ENCODE data around the gene RAD23B. TPM values are rescaled to one million over a fixed set of nuclear protein-coding genes. Genes with fewer than 3 reads are reported as not detected.

The RAD23B gene
- total RNA-seq = 100 to 1,000 TPM; 111 TPM

- POLR2A ChIA-PET = interaction anchor here (0.8 to 1.1 kb wide), 3 partner anchors 23 to 110 kb away, joined by 3 to 5 read pairs (median 4); no protein-coding TSS in a partner anchor
These were observed at the start of gene RAD23B for GRCh38 chr9:107282759-107283622. Gene RAD23B, plus strand, starts transcription at chr9:107283279. Its CDS starts 351 bp downstream, at chr9:107283630.

GRCh38 chr9:107235765-107236442, 47.2 kb upstream of the RAD23B start:
- peaks cover 11% of the 10 kb centered on the region for H3K27me3 Mint-ChIP-seq
- POLR2A ChIA-PET = no interaction called here
- intact Hi-C loops (cut with micrococcal nuclease) = no loop called here
- H3K4me1 Mint-ChIP-seq (ENCODE audit: low read depth) = peaks cover 7% of the 10 kb centered on the region
- H3K4me3 Mint-ChIP-seq = no peak overlapping the region
- CTCF ChIA-PET = interaction anchor here (0.7 kb wide), 1 partner anchor 106 kb away, joined by 3 read pairs; no protein-coding TSS in a partner anchor
- H3K9me3 Mint-ChIP-seq = no peaks in the 10 kb centered on the region
- H3K36me3 Mint-ChIP-seq = no peaks in the 10 kb centered on the region
- no peak overlapping the region for H3K27ac Mint-ChIP-seq
- no peak for DNase-seq

More at GRCh38 chr9:107282759-107283622, at the start of gene RAD23B:
- intact Hi-C loops (cut with micrococcal nuclease) = loop anchor here (1.0 to 5.0 kb wide), 9 partner anchors 16 to 1829 kb away; partner anchors contain the start of genes ABITRAM, CTNNAL1 and ELP1
- H3K27ac Mint-ChIP-seq = peak within 1 kb of the TSS; percentile 95
- peaks cover 41% of the 10 kb centered on the region for H3K4me1 Mint-ChIP-seq (ENCODE audit: low read depth)
- no peaks in the 10 kb centered on the region for H3K27me3 Mint-ChIP-seq
- H3K9me3 Mint-ChIP-seq = no peaks in the 10 kb centered on the region
- DNase-seq = peak; percentile 99
- peaks cover 20% of the 10 kb centered on the region for H3K36me3 Mint-ChIP-seq
- H3K4me3 Mint-ChIP-seq = peak within 1 kb of the TSS; percentile 96
- CTCF ChIA-PET = interaction anchor here (1.0 to 3.0 kb wide), 2 partner anchors 16 to 58 kb away, joined by 4 to 17 read pairs; no protein-coding TSS in a partner anchor

DNA sequence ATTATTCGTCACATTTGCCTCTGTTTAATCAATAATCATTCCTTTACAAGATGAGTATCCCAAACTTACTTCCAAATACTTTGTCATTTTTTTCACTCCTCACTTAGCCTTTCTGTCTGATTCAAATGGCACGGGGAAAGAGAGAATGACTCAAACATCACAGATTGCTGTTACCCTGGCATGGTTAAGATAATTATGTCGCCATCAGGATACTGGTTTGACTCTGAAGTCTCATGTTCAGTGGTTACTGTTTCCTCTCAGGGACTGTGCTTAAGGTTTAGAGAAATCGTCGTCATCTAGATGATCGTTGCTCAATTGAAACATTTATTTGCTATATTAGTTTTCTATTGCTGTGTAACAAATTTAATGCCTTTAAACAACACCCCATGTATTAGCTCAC, 45.2 kb upstream of the RAD23B start:
- H3K36me3 Mint-ChIP-seq = no peaks in the 10 kb centered on the region
- CTCF ChIA-PET = interaction anchor here (3.2 kb wide), 1 partner anchor 103 kb away, joined by 30 read pairs; no protein-coding TSS in a partner anchor
- H3K4me1 Mint-ChIP-seq (ENCODE audit: low read depth) = peaks cover 13% of the 10 kb centered on the region
- POLR2A ChIA-PET = no interaction called here
- H3K27me3 Mint-ChIP-seq = peaks cover 1% of the 10 kb centered on the region
- H3K4me3 Mint-ChIP-seq = no peak overlapping the region
- H3K9me3 Mint-ChIP-seq = no peaks in the 10 kb centered on the region
- DNase-seq = no peak
- intact Hi-C loops (cut with micrococcal nuclease) = no loop called here
- H3K27ac Mint-ChIP-seq = no peak overlapping the region

DNA sequence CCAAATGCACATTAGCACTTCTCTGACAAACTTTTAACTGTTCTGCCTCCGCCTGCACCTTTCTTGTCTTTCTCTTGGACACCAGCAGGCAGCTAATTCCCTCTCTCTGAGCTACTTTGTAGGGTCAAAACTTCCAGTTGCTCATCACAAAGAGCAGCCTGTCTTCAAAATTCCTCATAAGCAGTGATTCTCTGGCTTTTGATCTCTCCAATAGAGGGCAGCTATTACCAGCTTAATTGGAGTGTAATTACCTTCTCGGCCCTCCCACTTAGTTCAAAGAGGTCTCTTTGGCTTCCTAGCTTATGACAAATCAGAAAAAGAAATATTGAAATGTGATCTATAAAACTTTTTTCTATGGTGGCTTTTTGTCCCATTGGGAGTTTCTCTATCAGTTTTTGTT, 43.6 kb upstream of the RAD23B start:
- Mint-ChIP-seq H3K4me1 (ENCODE audit: low read depth) (peaks cover 26% of the 10 kb centered on the region), H3K36me3 (no peaks in the 10 kb centered on the region), H3K27ac (no peak overlapping the region), H3K4me3 (no peak overlapping the region), H3K27me3 (peaks cover 1% of the 10 kb centered on the region), H3K9me3 (no peaks in the 10 kb centered on the region)
- no peak for DNase-seq
- intact Hi-C loops (cut with micrococcal nuclease) = loop anchor here (1.0 kb wide), 1 partner anchor 102 kb away; no protein-coding TSS in a partner anchor
- ChIA-PET CTCF (interaction anchor here (0.7 to 3.2 kb wide), 5 partner anchors 47 to 186 kb away, joined by 3 to 30 read pairs (median 4); no protein-coding TSS in a partner anchor), POLR2A (no interaction called here)

DNA sequence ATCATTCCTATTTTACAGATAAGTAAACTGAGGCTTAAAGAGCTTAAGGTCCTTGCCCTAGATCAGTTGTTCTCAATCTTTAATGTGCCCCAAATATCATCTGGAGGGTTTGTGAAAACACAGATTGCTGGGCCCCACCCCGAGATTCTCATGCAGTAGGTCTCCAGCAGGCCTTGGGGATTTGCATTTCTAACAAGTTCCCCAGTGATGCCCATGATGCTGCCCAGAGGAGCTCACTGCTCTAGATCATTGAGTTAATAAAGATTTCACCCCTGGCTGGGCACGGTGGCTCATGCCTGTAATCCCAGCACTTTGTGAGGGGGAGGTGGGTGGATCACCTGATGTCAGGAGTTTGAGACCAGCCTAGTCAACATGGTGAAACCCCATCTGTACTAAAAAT, 42.8 kb upstream of the RAD23B start:
- Mint-ChIP-seq H3K9me3 (no peaks in the 10 kb centered on the region), H3K4me1 (ENCODE audit: low read depth) (peaks cover 26% of the 10 kb centered on the region), H3K27ac (no peak overlapping the region), H3K27me3 (peaks cover 1% of the 10 kb centered on the region), H3K36me3 (no peaks in the 10 kb centered on the region), H3K4me3 (no peak overlapping the region)
- POLR2A ChIA-PET = no interaction called here
- CTCF ChIA-PET = interaction anchor here (1.2 to 3.2 kb wide), 4 partner anchors 67 to 185 kb away, joined by 3 to 30 read pairs (median 5); no protein-coding TSS in a partner anchor
- intact Hi-C loops (cut with micrococcal nuclease) = loop anchor here (5.0 kb wide), 1 partner anchor 252 kb away; no protein-coding TSS in a partner anchor
- DNase-seq = no peak

DNA sequence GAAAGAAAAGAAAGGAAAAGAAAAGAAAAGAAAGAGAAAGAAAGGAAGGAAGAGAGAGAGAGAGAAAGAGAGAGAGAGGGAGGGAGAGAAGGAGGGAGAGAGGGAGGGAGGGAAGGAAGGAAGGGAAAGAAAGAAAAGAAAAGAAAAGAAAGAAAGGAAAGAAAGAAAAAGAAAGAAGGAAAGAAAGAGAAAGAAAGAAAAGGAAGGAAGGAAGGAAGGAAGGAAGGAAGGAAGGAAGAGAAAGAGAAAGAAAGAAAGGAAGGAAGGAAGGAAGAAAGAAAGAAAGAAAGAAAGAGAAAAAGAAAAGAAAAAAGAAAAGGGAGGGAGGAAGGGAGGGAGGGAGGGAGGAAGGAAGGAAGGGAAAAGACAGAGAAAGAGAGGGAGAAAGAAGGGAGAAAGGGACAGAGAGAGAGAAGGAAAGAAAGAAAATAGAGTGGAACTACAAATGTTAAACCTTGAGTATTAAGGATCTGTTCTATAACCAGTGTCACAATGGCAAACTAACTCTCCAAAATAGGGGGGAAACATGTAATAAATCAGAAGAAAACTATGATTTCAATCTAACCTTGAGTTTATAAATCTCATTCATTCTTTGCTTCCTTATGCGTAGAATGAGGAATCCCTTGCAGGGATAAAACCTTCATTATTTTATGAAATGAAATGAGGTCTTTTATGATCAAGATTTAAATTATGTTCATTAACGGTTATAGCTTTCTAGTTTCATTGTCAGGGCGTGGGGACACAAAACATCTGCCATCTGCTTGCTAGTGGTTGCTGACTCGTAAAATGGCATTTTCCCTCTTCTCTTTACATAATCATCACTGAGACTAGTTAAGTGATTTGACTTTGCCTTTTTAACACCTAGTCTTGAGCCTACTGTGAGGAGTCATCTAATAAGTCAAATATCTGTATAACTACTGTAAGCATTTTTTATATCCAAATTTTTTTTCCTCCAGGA, 40.7 kb upstream of the RAD23B start:
- Mint-ChIP-seq H3K4me3 (no peak overlapping the region), H3K27me3 (peaks cover 1% of the 10 kb centered on the region), H3K36me3 (no peaks in the 10 kb centered on the region), H3K27ac (no peak overlapping the region), H3K4me1 (ENCODE audit: low read depth) (peaks cover 33% of the 10 kb centered on the region), H3K9me3 (no peaks in the 10 kb centered on the region)
- intact Hi-C loops (cut with micrococcal nuclease) = loop anchor here (1.0 to 5.0 kb wide), 4 partner anchors 29 to 250 kb away; partner anchors contain the start of gene RAD23B
- peak; percentile 16 for DNase-seq
- ChIA-PET CTCF (interaction anchor here (1.5 kb wide), 1 partner anchor 99 kb away, joined by 4 read pairs; no protein-coding TSS in a partner anchor), POLR2A (no interaction called here)

DNA sequence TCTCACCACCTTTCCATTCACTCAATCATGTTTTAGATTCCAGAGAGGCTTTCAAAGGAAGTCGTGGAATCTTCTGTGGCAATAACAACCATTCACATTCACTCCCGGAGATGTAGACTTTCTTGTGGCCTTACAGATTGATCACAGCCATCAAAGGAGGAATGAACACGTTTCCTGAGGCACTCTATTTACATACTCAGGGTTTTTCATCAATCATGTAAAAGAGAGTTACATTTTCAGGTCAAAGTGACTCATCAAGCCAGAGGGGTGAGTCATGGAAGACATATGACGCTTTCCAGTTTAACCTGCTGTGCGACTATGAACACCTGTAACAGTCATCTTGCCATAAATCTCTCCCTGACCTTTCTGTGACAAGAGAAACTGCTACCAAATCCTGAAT, 39.3 kb upstream of the RAD23B start:
- Mint-ChIP-seq H3K27ac (peak overlapping the region; percentile 79), H3K9me3 (no peaks in the 10 kb centered on the region), H3K4me3 (peak overlapping the region; percentile 38), H3K36me3 (no peaks in the 10 kb centered on the region), H3K27me3 (peaks cover 1% of the 10 kb centered on the region), H3K4me1 (ENCODE audit: low read depth) (peaks cover 26% of the 10 kb centered on the region)
- ChIA-PET POLR2A (no interaction called here), CTCF (interaction anchor here (1.5 kb wide), 1 partner anchor 98 kb away, joined by 4 read pairs; no protein-coding TSS in a partner anchor)
- DNase-seq = peak; percentile 69
- intact Hi-C loops (cut with micrococcal nuclease) = loop anchor here (1.0 to 5.0 kb wide), 4 partner anchors 30 to 249 kb away; partner anchors contain the start of gene RAD23B

GRCh38 chr9:107246259-107247254, 36.5 kb upstream of the RAD23B start:
- intact Hi-C loops (cut with micrococcal nuclease) = no loop called here
- ChIA-PET POLR2A (no interaction called here), CTCF (no interaction called here)
- H3K4me1 Mint-ChIP-seq (ENCODE audit: low read depth) = peaks cover 26% of the 10 kb centered on the region
- no peak overlapping the region for H3K4me3 Mint-ChIP-seq
- H3K27ac Mint-ChIP-seq = no peak overlapping the region
- DNase-seq = peak; percentile 21
- H3K27me3 Mint-ChIP-seq = peaks cover 1% of the 10 kb centered on the region
- no peaks in the 10 kb centered on the region for H3K9me3 Mint-ChIP-seq
- H3K36me3 Mint-ChIP-seq = no peaks in the 10 kb centered on the region

GRCh38 chr9:107248714-107249113, 34.4 kb upstream of the RAD23B start:
- intact Hi-C loops (cut with micrococcal nuclease) = no loop called here
- ChIA-PET POLR2A (no interaction called here), CTCF (no interaction called here)
- no peak overlapping the region for H3K4me3 Mint-ChIP-seq
- DNase-seq = no peak
- no peaks in the 10 kb centered on the region for H3K36me3 Mint-ChIP-seq
- H3K4me1 Mint-ChIP-seq (ENCODE audit: low read depth) = peaks cover 14% of the 10 kb centered on the region
- H3K27ac Mint-ChIP-seq = no peak overlapping the region
- no peaks in the 10 kb centered on the region for H3K9me3 Mint-ChIP-seq
- H3K27me3 Mint-ChIP-seq = peaks cover 9% of the 10 kb centered on the region

DNA sequence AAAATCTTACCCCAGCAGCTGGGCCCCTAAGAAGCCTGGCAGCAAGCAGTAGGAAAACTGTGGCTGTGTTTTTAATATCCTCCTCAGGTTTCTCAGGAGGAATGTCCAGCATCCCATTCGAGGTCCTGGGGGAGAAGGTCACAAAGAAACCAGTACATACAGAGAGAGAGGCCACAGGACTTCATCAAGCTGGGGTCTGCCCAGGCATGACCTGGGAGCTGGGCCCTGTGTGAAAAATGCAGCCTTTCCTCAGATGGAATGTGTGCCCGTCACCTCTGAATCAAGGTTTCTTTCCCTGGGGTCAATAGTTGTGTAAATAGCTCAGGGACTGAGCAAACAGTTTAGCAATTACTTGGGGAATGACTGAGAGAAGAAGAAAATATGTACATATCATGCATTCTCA, 33.9 kb upstream of the RAD23B start:
- ChIA-PET POLR2A (no interaction called here), CTCF (no interaction called here)
- Mint-ChIP-seq H3K4me1 (ENCODE audit: low read depth) (peaks cover 9% of the 10 kb centered on the region), H3K36me3 (no peaks in the 10 kb centered on the region), H3K4me3 (no peak overlapping the region), H3K9me3 (no peaks in the 10 kb centered on the region), H3K27me3 (peaks cover 9% of the 10 kb centered on the region), H3K27ac (no peak overlapping the region)
- intact Hi-C loops (cut with micrococcal nuclease) = no loop called here
- DNase-seq = no peak
